Activated gamma-delta T cell treated with anti-CD3 and anti-CD28 coated beads, Interleukin-2, amount 50 U/mL, for 16 hours (primary cell): ENCODE data around the gene GOLGA8B.
A peak's percentile ranks its signal among the peaks of the same experiment; 100 is the strongest.
"Not testable (repeated sequence)": the region's sequence is repeated elsewhere in the genome, so short reads cannot be mapped to it uniquely, and the experiment has no call there.

ENCODE experiments used
- DNase-seq: peaks from one replicate; pipeline ENCODE4 v3.0.0-alpha.2; 2020; ENCODE audit warnings: low read depth

Gene GOLGA8B

DNA sequence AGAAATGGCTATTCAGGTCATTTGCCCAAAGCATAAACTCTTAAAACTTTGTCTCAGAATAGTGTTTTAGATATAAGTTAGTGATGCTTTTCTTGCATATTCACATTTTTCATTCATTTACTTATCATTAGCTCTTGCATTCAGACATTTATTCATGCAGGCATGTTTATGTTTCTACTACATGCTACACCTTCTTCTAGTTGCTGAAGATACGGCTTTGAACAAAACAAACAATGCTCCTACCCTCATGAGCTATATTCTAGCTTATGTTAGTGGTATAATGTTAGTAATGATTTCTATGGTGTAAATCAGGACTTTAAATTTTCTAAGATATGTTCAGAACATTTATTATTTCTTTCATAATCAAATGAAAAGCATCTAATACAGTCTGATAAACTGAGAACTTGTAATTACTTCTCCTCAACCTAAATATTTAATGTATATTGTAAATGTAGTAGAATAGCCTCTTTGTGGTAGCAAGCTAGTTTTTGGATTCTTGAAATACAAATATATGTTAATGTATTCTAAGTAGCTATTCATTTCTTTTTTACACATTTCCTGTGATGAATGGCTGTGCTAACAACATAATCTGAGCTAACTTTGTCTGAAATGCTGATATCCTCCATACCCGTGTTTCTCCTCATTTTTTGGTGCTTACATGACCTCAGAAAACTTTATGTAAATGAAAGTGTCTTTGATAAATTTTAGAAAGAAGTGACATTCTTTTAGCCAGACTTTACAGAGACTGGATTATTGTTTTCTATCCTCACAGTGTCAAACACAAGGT, 15.5 kb upstream of the GOLGA8B start:
- no peak for DNase-seq

DNA sequence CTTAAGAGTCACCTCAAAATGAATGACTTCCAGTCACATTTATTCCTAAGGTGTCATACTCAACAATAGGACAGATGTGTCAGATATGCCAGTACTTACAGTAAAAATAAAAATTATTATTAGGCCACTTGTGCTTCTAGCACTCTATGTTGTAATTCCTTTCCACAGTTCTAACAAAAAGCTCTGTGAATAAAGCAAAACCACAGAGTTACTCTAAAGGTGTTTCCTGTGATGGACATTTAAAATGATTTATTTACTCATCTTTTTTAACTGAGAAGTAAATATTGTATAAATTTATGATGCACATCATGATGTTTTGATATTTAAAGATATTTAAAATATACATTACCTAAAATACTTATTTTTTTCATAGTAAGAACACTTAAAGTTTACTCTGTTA, 13.9 kb upstream of the GOLGA8B start:
- no peak for DNase-seq

DNA sequence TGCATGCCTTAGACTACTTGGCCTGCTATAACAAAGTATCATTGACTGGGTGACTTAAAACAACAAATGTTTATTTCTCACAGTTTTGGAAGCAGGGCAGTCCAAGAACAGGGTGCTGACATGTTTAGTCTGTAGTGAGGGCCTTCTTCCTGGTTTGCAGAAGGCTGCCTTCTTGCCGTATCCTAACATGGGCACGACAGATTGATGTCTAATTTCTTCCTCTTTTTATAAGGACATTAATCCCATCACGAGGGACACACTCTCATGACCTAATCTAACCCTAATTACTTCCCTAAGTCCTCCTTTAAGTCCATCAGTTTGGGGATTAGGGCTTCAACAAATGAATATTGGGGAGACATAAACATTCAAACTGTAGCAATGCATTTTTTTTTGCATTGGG, 10.9 kb upstream of the GOLGA8B start:
- no peak for DNase-seq

DNA sequence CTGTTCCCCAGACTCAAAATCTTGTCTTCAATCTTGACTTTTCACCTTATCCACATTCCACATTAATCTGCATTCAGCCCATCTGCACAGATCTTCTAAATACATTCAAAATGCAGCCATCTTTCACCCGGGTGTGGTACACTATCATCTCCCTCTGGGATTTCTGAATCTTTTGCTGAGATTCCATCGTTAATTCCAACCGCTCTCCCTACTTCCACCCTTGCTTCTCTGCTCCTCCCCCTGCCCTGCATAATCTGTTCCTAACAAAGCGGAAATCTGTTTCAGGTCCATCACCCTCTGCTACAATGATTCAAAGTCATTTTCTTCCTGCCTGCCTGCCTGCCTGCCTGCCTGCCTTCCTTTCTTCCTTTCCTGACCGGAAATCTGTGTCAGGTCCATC, 7.9 kb upstream of the GOLGA8B start:
- DNase-seq = no peak

DNA sequence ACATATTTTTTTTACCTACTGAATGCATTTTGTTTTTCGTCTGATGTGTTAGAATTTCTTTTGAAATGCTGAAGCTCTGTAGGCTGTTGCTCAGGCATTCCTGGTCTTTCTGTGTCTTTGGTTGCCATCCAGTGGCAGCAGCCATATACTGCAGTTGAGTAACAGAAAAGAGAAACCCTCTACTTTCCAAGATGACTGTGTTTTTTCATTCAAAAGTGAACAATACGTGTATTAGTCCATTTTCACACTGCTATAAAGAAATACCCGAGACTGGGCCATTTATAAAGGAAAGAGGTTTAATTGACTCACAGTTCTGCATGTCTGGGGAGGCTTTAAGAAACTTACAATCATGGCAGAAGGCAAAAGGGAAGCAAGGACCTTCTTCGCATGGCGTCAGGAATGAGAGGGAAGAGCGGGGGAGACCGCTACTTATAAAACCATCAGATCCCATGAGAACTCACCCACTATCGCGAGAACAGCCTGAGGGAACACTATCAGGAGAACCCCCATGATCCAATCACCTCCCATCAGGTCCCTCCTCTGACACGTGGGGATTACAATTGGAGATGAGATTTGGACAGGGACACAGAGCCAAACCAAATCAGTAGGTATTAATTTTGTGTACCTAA, 4.7 kb upstream of the GOLGA8B start:
- DNase-seq = peak; percentile 40

DNA sequence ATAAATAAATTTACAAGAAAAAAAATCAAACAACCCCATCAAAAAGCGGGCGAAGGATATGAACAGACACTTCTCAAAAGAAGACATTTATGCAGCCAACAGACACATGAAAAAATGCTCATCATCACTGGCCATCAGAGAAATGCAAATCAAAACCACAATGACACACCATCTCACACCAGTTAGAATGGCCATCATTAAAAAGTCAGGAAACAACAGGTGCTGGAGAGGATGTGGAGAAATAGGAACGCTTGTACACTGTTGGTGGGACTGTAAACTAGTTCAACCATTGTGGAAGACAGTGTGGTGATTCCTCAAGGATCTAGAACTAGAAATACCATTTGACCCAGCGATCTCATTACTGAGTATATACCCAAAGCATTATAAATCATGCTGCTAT, 2.5 kb upstream of the GOLGA8B start:
- not testable (repeated sequence) for DNase-seq

DNA sequence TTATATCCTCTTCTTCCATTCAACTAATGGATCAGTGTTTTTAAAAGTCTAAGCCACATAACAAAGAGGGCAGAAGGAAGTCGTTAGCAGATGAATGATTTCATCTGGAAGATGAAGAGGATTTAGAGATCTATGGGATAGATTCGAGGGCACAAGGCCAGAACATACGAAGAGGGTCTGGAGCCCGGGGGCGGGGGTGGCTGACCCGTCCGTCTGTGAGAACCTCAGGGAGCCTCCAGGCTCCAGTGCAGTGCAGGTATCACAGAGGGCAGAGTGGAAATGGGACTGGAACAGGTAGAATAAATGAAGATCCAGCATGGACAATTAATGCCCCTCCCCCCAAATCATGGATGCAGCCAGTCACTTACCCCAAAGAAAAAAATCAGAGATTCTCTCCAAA, 1.5 kb upstream of the GOLGA8B start:
- DNase-seq = no peak

DNA sequence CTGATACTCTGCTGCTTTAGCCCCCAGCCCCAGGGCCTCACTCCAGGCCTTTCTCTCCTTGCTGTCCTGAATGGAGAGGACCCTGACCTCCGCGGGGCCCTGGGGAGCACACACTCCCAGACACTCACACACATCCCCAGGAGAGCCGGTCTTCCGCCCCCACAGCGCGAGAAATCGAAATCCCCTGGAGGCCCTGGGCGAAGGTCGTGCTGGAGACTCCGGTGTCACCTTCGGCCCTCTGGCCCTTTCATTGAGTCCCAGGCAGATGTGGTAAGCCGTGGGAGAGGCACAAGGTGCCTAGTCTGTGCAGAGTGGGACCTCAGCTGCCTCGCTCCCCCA, 848 bp upstream of the GOLGA8B start:
- no peak for DNase-seq

DNA sequence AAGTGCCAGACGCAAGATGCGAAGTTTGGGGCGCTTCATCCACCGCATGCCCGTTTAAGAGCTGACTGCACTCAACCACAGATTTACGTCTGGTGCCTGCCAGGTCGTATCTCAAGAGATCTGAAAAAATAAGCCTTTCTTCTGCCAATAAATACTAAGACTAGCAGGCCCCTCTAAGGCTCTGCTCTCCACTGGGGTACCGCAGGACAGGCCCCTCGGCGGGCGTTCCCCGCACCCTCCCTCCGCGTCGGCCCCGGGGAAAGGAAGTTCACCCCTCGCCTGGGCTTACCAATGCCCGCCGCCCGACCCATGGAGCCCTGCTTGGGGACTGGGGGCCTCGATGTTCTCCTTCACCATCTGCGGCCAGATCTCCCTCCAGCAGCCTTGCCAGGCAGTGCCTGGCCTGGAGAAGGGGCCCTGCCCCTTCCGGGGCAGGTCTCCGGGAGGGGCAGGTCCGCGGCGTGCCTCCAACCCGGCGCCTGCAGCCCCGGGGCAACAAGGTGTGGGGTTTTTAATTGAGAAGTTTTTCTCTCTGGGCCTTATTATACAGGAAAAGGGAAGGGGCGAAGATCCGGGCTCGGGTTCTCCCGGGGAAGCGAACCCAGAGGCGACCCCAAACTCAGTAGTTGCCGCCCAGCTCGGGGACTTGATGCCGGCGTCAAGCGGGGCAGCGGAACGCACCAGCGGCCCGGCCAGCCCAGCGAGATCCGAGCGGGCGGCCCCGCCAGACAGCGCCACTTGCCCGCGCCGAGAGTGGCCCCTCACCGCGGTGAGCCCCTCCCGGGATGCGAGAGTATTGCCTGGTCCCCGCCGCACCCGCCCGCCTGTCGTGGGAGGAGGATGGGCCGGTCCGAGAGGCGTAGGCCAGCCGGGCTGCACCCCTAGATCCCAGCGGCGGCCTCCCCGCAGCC, 735 bp downstream of the GOLGA8B start:
- DNase-seq = no peak

DNA sequence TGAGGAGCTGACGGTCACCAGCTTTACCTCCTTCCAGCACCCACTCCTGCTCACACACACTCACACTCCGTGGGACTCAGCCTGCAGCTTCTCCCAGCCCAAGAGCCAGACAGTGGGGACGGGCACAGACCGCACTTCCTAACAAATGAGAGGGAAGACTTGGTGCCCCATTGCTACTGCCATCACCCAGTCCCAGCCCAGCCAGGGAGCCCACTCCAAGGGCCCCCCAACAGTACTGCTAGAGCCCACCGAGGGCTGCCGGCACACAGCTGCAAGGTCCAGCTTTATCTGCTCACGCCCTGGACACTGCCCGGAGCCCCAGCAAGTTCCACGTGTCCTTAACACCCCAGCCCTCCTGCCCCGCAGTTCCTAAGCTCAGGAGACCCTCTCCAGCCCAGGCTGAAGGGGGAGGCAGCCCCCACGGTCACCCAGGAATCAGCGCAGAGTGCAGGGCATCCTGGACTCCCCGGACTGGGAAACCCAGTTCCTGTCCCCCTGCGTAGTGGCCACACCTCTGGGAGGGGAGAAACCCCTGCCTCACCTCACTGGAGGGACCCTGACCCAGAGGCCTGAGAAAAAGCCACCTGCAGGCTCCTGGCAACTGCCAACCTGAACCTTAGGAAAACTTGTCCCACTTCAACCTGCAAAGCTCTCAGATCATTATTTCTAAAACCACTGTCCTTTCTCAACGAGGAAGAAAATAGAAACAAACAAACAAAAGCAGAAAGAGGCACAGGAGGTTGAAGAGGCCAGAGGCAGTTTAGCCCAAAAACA, 1.6 kb downstream of the GOLGA8B start:
- DNase-seq = not testable (repeated sequence)

DNA sequence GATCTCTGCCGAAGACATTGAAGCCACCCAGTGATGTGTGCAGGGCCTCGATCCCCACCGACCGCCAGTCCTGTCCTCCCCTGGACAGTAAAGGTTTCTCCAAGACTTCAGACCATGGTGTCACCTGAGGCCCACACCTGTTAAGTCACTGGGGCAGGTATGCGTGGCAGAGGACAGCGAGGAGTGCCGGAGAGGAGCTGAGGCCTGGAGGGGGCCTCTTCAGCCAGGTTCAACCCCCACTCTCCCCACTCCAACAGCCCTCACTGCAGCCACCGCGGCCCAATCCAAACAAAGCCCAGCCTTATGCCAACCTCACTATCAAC, 2.4 kb downstream of the GOLGA8B start:
- no peak for DNase-seq

DNA sequence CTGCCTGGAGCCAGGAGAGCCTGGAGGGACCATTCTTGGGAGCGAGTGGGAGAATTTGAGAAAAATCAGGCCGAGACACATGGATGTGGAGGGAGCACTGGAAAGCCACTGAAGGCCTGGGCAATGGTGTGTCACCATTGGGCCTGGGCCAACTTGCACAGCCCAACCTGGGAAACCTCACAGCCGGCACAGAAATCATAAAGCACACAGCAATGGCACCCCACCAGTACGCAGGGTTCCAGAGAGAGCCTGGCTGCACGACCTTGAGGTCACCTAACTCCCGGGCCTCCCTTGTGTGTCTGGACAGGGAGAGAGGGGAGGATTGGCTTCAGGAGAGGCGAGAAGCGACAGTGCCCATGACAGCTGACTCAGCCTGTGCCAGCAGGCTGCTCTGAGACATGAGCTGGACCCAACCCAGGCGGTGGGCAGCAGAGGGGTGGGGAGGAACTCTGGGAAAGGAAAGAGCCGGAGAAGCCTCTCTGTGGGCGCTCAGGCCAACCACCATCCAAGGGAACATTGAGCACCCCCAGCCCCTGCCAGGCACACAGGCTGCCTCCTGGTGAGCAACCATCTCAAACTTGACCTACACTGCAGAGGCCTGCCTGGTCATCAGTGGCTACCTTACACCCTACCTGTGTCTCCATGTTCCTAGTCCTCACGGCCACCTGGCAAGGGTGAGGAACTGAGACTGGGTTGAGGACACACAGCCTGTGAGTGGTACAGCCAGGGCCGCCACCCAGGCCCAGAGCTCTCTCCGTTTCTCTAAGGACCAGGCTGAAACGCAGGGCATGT, 3.0 kb downstream of the GOLGA8B start:
- DNase-seq = not testable (repeated sequence)

DNA sequence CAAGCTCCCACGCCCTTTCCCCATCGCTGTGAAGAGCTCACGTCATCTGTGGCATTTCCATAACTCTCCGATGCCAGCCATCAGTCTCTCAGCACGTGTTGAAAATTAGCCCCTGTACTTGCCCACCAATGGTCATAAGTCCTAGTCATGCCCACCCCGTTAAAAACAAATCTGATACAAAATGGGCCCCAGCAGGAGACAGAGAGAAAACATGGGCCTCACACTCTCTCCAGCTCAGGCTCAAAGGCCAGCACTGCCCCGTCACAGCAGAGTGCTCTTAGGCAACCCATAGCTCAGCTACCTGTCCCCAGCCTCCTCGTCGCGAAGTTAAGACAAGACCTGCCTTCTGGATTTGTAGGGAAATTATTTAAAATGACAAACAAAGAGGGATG, 5.2 kb downstream of the GOLGA8B start:
- DNase-seq = no peak

DNA sequence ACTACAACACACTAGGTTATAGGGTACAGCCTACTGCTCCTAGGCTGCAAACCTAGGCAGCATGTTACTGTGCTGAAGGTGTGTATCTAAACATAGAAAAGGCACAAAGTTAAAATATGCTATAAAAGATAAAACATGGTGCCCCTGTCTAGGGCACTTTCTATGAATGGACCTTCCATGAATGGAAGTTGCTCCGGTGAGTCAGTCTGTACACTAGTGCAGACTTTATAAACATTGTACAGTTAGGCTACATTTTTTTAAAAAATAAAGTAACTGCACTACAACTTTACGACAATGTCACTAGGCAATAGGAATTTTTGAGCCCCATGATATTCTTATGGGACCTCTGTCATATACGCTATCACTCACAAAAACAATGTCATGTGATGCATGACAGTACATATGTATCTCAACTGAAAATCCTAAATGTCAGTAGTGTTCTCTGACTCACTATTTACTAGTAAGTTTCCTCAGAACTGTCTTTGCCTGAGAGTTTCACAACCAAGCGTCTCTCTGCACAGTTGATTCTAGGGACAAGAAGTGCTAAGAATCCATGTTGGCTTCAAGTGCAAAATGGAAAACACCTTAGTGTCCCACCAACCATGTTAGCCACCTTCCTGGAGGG, 5.7 kb downstream of the GOLGA8B start:
- not testable (repeated sequence) for DNase-seq

DNA sequence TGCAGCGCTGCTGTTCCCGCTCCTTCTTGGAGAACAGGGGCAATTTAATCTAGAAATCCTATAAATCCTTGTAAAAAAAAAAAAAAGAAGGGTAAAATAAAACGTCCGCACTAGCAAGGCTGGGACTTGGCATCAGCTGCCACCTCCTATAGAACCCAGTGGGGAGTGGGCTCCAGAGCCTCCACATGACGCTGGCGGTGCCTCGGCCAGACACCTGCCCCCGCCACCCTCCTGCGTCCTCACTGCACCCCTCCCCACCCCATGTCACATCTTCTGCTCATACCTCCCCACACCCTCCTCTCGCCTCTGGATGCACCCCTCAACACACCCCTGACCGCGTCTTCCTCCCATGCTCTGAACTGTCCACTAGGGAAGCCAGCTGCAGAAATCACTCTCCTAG, 8.4 kb downstream of the GOLGA8B start:
- DNase-seq = not testable (repeated sequence)

DNA sequence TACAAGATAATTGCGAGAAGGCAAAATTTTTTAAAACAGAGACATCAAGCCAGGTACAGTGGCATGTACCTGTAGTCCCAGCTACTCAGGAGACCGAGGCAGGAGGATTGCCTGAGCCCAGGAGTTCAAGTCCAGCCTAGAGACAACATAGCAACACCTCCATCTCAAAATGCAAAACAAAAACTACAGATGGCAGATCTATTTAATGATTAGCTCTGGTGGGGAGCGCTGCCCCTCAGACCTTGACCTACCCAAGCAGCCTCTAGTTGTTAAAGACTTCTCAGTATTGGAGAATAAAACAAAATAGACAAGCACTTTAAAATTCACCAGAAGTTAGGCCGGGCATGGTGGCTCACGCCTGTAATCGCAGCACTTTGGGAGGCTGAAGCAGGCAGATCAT, 10.5 kb downstream of the GOLGA8B start:
- DNase-seq = not testable (repeated sequence)

DNA sequence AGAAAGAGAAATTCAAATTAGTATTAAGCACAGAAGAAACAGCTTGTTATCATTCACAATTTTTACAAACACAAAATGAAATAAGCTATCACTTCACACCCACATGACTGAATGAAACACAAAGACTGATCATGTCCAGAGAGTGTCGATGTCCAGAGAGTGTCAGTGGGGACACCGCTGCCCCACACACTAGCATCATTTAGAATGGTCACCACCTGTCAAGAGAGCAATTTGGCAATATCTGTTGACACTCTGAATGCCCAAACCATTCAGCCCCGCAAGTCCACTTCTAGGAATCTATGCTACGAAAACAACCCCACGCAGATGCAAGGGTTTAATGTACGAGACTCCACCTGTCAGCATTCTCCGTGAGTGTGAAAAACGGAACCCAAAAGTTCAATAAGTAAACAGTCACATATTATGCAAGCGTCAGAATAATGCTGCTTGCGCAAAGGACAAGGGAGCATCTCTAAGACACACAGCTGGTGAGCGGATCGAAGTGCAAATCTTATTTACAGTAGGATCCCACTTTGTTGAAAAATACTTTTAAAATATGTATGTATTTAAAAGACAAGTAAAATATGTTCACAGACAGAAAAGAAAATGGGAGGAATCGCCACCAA, 11.3 kb downstream of the GOLGA8B start:
- DNase-seq = not testable (repeated sequence)

DNA sequence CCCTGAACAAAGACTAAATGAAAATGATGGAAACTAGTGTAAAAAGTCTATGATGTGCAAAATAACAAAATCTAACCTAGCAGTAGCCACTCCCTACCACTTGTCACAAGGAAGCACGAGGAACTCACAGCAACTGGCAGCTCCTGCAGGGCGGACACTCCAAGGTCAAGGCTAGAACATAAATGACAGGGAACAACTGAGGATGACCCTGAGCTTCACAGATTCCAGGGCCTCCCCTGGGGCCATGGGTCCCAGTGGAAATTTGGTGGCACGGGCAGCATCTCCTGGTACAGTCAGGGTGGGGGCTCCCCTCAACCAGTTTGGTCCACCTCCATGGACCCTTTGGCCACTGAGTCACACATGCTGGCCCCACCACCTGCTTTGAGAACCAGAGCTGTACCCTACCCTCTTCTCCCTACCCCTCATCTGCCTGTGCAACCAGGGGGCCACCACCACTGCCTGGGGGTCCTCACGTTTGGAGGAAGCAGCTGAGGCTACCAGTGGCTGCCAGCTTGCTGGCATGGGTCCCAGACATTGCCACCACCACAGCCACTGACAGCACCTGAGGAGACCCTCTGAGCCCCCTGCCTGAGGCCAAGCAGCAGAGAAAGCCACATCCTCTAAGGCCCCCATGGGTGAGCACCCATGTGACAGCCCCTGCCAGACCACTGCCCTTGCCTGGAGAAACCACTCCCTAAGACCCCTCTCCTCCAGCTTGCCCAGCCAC, 13.6 kb downstream of the GOLGA8B start:
- DNase-seq = not testable (repeated sequence)

DNA sequence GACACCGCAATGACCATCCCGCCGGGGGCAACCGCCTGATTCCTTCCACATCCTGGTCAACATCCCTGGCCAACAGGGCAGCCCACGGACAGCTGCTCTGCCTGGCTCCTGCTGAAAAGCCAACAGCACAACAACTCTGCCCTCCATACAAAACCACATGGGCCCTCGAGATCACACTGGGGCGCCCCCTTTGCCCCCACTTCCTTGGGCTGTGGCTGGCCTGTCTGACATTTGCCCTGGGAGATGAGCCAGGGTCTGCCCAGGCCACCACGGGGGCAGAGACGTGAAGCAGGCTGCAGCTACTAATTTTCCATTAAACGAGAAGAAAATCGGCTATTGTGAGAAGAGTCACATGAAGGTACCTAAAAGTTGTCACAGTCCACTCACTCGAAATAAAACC, 16.3 kb downstream of the GOLGA8B start:
- DNase-seq = not testable (repeated sequence)

DNA sequence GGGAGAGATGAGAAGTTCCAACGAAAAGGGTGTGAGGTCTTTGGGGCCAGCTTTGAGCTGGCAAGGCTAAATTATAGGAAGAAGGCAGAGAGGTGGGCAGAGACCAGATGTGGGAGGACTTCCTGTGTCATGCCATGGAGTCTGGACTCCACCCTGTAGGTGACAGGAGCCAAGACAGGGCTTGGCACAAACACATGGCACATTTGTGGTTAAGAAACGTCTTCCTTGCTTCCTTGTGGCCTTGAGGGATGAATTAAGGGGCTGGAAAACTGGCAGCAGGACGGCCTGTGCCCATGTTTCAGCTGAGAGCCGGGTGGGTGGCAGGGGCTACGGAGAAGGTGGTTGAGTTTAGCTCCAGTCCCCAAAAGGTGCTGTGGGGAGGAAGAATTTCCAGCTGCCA, 18.7 kb downstream of the GOLGA8B start:
- not testable (repeated sequence) for DNase-seq
